C4-2B (cell line): ENCODE data around the gene CDC123.

Source experiments
- ZFX ChIP-seq: fragments of 450-650 bp; IDR thresholded peaks from 2 replicates; pipeline ENCODE4 v1.6.1; 2017
- TF ChIP-seq, protein P1 (sequence below): fragments of 450-650 bp; conservative IDR thresholded peaks from 2 replicates; pipeline ENCODE4 v1.5.1; 2017; ENCODE audit warnings: mild to moderate bottlenecking

DNA sequence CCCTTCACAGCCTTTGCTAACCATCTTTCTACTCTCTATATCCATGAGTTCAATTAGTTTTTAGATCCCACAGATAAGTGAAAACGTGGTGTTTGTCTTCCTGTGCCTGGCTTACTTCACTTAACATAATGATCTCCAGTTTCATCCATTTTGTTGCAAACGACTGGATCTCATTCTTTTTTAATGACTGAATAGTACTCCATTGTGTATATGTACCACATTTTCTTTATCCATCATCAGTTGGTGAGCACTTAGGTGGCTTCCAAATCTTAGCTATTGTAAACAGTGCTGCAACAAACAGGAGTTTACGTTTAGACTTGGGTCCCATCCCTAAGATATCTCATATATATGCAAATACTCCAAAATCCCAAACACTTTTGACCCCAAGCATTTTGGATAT is 9.1 kb downstream of the CDC123 start:
- TF ChIP-seq, protein P1, sequence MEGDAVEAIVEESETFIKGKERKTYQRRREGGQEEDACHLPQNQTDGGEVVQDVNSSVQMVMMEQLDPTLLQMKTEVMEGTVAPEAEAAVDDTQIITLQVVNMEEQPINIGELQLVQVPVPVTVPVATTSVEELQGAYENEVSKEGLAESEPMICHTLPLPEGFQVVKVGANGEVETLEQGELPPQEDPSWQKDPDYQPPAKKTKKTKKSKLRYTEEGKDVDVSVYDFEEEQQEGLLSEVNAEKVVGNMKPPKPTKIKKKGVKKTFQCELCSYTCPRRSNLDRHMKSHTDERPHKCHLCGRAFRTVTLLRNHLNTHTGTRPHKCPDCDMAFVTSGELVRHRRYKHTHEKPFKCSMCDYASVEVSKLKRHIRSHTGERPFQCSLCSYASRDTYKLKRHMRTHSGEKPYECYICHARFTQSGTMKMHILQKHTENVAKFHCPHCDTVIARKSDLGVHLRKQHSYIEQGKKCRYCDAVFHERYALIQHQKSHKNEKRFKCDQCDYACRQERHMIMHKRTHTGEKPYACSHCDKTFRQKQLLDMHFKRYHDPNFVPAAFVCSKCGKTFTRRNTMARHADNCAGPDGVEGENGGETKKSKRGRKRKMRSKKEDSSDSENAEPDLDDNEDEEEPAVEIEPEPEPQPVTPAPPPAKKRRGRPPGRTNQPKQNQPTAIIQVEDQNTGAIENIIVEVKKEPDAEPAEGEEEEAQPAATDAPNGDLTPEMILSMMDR, result no peak
- TF ChIP-seq ZFX, result no peak
